Adipocyte (in vitro differentiated cells): ENCODE data around the gene SOD2.
"Not testable (repeated sequence)": the region's sequence is repeated elsewhere in the genome, so short reads cannot be mapped to it uniquely, and the experiment has no call there.

Source experiments
- DNase-seq: peaks from one replicate; pipeline ENCODE4 v3.0.0-alpha.2; 2015; ENCODE audit warnings: low read depth
- H3K27me3 ChIP-seq: replicated peaks from 2 replicates; pipeline ENCODE4 v1.7.0; 2013; ENCODE audit warnings: mild to moderate bottlenecking, low read length, moderate library complexity; ENCODE audit not compliant: control insufficient read depth, insufficient read depth
- H3K36me3 ChIP-seq: 2 replicates; pipeline ENCODE4 v1.7.0; 2013; ENCODE audit warnings: low read length, mild to moderate bottlenecking, moderate library complexity; ENCODE audit not compliant: control insufficient read depth, insufficient read depth, severe bottlenecking
- H3K4me1 ChIP-seq: 2 replicates; pipeline ENCODE4 v1.7.0; 2013; ENCODE audit warnings: mild to moderate bottlenecking, low read length, moderate library complexity; ENCODE audit not compliant: control insufficient read depth, insufficient read depth
- H3K4me3 ChIP-seq: 2 replicates; pipeline ENCODE4 v1.7.0; 2013; ENCODE audit warnings: mild to moderate bottlenecking, low read length, moderate library complexity
- H3K9ac ChIP-seq: 2 replicates; pipeline ENCODE4 v1.7.0; 2013; ENCODE audit warnings: mild to moderate bottlenecking, low read length, moderate library complexity
- H3K9me3 ChIP-seq: 2 replicates; pipeline ENCODE4 v1.7.0; 2013; ENCODE audit warnings: mild to moderate bottlenecking, low read length, moderate library complexity; ENCODE audit not compliant: control insufficient read depth

Gene SOD2

GRCh38 chr6:159681191-159681880 lies 11.7 kb downstream of the SOD2 start:
- no peaks in the 10 kb centered on the region for H3K27me3 ChIP-seq
- peak overlapping the region; percentile 32 for H3K4me3 ChIP-seq
- H3K36me3 ChIP-seq = peaks cover 92% of the 10 kb centered on the region
- peak overlapping the region; percentile 20 for H3K9ac ChIP-seq
- DNase-seq = no peak
- H3K9me3 ChIP-seq = no peaks in the 10 kb centered on the region
- H3K4me1 ChIP-seq = peaks cover 53% of the 10 kb centered on the region

DNA sequence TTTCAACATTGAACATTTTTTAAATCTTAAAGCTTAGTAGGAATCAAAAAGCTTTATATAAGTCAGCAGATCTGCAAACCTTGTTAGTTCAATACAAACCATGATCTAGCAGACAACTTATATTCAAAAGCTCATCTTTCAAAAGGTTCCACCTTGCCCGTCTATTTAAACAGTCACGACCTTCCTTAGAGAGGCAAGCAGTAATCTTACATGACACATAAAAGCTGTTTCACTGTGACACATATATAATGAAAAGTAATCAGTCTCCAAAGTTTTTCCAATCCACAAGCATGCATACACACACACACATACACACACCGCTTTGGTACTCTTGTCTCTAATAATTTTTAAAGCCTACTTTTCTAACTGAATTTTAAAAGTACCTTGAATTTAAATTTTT lies 12.9 kb downstream of the SOD2 start:
- Histone ChIP-seq H3K4me1 (peaks cover 43% of the 10 kb centered on the region), H3K9ac (peak overlapping the region; percentile 23), H3K36me3 (peaks cover 80% of the 10 kb centered on the region), H3K9me3 (no peaks in the 10 kb centered on the region), H3K4me3 (peak overlapping the region; percentile 10), H3K27me3 (no peaks in the 10 kb centered on the region)
- peak; percentile 15 for DNase-seq

GRCh38 chr6:159679091-159680077 lies 13.7 kb downstream of the SOD2 start:
- Histone ChIP-seq H3K4me1 (peaks cover 40% of the 10 kb centered on the region), H3K9ac (peak overlapping the region; percentile 23), H3K27me3 (no peaks in the 10 kb centered on the region), H3K36me3 (peaks cover 73% of the 10 kb centered on the region), H3K4me3 (peak overlapping the region; percentile 10), H3K9me3 (no peaks in the 10 kb centered on the region)
- DNase-seq = peak; percentile 74

- Histone ChIP-seq H3K9ac (no peak overlapping the region), H3K9me3 (no peaks in the 10 kb centered on the region), H3K4me3 (no peak overlapping the region), H3K36me3 (peaks cover 65% of the 10 kb centered on the region), H3K4me1 (peaks cover 38% of the 10 kb centered on the region), H3K27me3 (no peaks in the 10 kb centered on the region)
- no peak for DNase-seq
Measured at GRCh38 chr6:159678574-159678973, 14.5 kb downstream of the SOD2 start.

GRCh38 chr6:159677506-159678165 lies 15.4 kb downstream of the SOD2 start:
- Histone ChIP-seq H3K9me3 (no peaks in the 10 kb centered on the region), H3K9ac (no peak overlapping the region), H3K36me3 (peaks cover 56% of the 10 kb centered on the region), H3K4me1 (peaks cover 34% of the 10 kb centered on the region), H3K27me3 (no peaks in the 10 kb centered on the region), H3K4me3 (no peak overlapping the region)
- DNase-seq = no peak

DNA sequence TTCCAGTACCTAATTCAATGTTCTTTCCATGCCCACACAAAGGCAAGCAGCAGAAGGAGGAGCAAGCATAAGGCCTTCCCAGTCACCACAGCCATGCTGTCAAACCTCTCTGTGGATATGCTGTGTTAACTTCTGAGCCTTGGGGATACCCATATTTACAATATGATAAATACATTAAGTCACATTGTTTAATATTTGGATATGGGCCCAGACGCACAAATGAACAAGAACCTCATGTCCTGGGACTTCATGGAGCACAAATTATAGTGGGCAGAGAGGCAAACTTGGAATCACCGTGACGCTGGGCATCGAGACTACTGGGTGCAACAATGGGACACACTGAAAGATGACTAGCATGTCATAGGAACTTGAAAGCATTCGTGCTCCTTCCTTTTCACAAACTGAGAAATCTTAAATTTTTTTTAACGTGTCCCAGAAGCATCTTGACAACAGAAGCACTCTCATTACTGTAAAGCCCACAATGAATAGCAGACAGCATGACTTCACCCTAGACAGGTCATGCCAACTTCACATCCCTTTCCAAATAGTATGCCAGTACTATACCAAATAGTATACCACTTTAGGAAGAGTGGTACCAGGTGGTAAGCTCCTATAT lies 16.0 kb downstream of the SOD2 start:
- no peak overlapping the region for H3K9ac ChIP-seq
- H3K4me3 ChIP-seq = no peak overlapping the region
- H3K27me3 ChIP-seq = no peaks in the 10 kb centered on the region
- no peaks in the 10 kb centered on the region for H3K9me3 ChIP-seq
- no peak for DNase-seq
- peaks cover 27% of the 10 kb centered on the region for H3K4me1 ChIP-seq
- peaks cover 50% of the 10 kb centered on the region for H3K36me3 ChIP-seq

DNA sequence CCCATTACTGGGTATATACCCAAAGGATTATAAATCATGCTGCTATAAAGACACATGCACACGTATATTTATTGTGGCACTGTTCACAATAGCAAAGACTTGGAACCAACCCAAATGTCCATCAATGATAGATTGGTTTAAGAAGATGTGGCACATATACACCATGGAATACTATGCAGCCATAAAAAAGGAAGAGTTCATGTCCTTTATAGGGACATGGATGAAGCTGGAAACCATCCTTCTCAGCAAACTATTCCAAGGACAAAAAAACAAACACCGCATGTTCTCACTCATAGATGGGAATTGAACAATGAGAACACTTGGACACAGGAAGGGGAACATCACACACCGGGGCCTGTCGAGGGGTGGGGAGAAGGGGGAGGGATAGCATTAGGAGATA lies 16.8 kb downstream of the SOD2 start:
- not testable (repeated sequence) for H3K4me3 ChIP-seq, H3K27me3 ChIP-seq, DNase-seq, H3K9me3 ChIP-seq, H3K9ac ChIP-seq
- Histone ChIP-seq H3K4me1 (peaks cover 20% of the 10 kb centered on the region), H3K36me3 (peaks cover 42% of the 10 kb centered on the region)

- no peak for DNase-seq
- no peak overlapping the region for H3K9ac ChIP-seq
- H3K36me3 ChIP-seq = peaks cover 38% of the 10 kb centered on the region
- no peaks in the 10 kb centered on the region for H3K9me3 ChIP-seq
- no peak overlapping the region for H3K4me3 ChIP-seq
- H3K4me1 ChIP-seq = no peaks in the 10 kb centered on the region
- no peaks in the 10 kb centered on the region for H3K27me3 ChIP-seq
Measured at GRCh38 chr6:159665868-159666635, 27.0 kb downstream of the SOD2 start.

DNA sequence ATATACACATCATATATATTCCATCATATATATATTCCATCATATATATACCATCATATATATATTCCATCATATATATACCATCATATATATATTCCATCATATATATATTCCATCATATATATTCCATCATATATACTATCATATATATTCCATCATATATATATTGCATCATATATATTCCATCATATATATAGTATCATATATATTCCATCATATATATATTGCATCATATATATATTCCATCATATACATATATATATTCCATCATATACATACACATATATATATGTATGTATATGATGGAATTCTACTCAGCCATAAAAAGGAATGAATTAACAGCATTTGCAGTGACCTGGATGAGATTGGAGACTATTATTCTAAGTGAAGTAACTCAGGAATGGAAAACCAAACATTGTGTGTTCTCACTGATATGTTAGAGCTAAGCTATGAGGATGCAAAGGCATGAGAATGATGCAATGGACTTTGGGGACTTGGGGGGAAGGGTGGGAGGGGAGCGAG lies 29.6 kb downstream of the SOD2 start:
- DNase-seq, H3K27me3 ChIP-seq, H3K9ac ChIP-seq, H3K4me1 ChIP-seq, H3K4me3 ChIP-seq, H3K9me3 ChIP-seq: not testable (repeated sequence)
- H3K36me3 ChIP-seq = peaks cover 16% of the 10 kb centered on the region

GRCh38 chr6:159661977-159662376 lies 31.1 kb downstream of the SOD2 start:
- not testable (repeated sequence) for H3K4me3 ChIP-seq, H3K9ac ChIP-seq, DNase-seq, H3K9me3 ChIP-seq, H3K27me3 ChIP-seq, H3K4me1 ChIP-seq
- H3K36me3 ChIP-seq = peaks cover 20% of the 10 kb centered on the region
